Measurements from ENCODE around the gene PIH1D1. TPM values are rescaled to one million over a fixed set of nuclear protein-coding genes. Genes with fewer than 3 reads are reported as not detected.

Gene PIH1D1
- total RNA-seq, 2 experiments from 2014 or later = 80.7 to 84.4 TPM

- CTCF ChIA-PET = interaction anchor here (1.0 to 2.5 kb wide), 2 partner anchors 12 to 31 kb away, joined by 3 to 15 read pairs; no protein-coding TSS in a partner anchor
- H3K4me1 Mint-ChIP-seq (ENCODE audit: low read depth) = peaks cover 36% of the 10 kb centered on the region
- intact Hi-C loops (cut with micrococcal nuclease) = loop anchor here (1.0 to 2.0 kb wide), 2 partner anchors 29 to 168 kb away; no protein-coding TSS in a partner anchor
- no peak overlapping the region for H3K27ac Mint-ChIP-seq
- DNase-seq = no peak
- no peaks in the 10 kb centered on the region for H3K9me3 Mint-ChIP-seq
- peak overlapping the region; percentile 0 for H3K4me3 Mint-ChIP-seq
- H3K27me3 Mint-ChIP-seq (ENCODE audit: low read depth) = peaks cover 64% of the 10 kb centered on the region
- H3K36me3 Mint-ChIP-seq (ENCODE audit: low read depth) = no peaks in the 10 kb centered on the region
Measured at GRCh38 chr19:49421878-49422202, 29.8 kb downstream of the PIH1D1 start.

GRCh38 chr19:49421039-49421877 lies 30.4 kb downstream of the PIH1D1 start:
- H3K36me3 Mint-ChIP-seq (ENCODE audit: low read depth) = no peaks in the 10 kb centered on the region
- H3K27me3 Mint-ChIP-seq (ENCODE audit: low read depth) = peaks cover 58% of the 10 kb centered on the region
- no peaks in the 10 kb centered on the region for H3K9me3 Mint-ChIP-seq
- no peak overlapping the region for H3K27ac Mint-ChIP-seq
- H3K4me1 Mint-ChIP-seq (ENCODE audit: low read depth) = peaks cover 33% of the 10 kb centered on the region
- peak overlapping the region; percentile 31 for H3K4me3 Mint-ChIP-seq
- peak; percentile 60 for DNase-seq
- CTCF ChIA-PET = interaction anchor here (1.0 to 2.5 kb wide), 3 partner anchors 11 to 49 kb away, joined by 3 to 15 read pairs (median 6); no protein-coding TSS in a partner anchor
- intact Hi-C loops (cut with micrococcal nuclease) = no loop called here

- H3K9me3 Mint-ChIP-seq = no peaks in the 10 kb centered on the region
- H3K4me3 Mint-ChIP-seq = no peak overlapping the region
- peaks cover 48% of the 10 kb centered on the region for H3K27me3 Mint-ChIP-seq (ENCODE audit: low read depth)
- H3K27ac Mint-ChIP-seq = no peak overlapping the region
- H3K36me3 Mint-ChIP-seq (ENCODE audit: low read depth) = no peaks in the 10 kb centered on the region
- H3K4me1 Mint-ChIP-seq (ENCODE audit: low read depth) = peaks cover 27% of the 10 kb centered on the region
- CTCF ChIA-PET = interaction anchor here (1.0 to 2.5 kb wide), 3 partner anchors 10 to 50 kb away, joined by 3 to 15 read pairs (median 6); no protein-coding TSS in a partner anchor
- intact Hi-C loops (cut with micrococcal nuclease) = no loop called here
- no peak for DNase-seq
Measured at GRCh38 chr19:49420227-49420626, 31.4 kb downstream of the PIH1D1 start.

GRCh38 chr19:49419173-49419572 lies 32.4 kb downstream of the PIH1D1 start:
- Mint-ChIP-seq H3K4me3 (no peak overlapping the region), H3K27me3 (ENCODE audit: low read depth) (peaks cover 39% of the 10 kb centered on the region), H3K4me1 (ENCODE audit: low read depth) (peaks cover 27% of the 10 kb centered on the region), H3K36me3 (ENCODE audit: low read depth) (no peaks in the 10 kb centered on the region), H3K27ac (no peak overlapping the region), H3K9me3 (no peaks in the 10 kb centered on the region)
- intact Hi-C loops (cut with micrococcal nuclease) = no loop called here
- CTCF ChIA-PET = interaction anchor here (1.2 to 2.4 kb wide), 3 partner anchors 13 to 54 kb away, joined by 4 to 6 read pairs (median 4); no protein-coding TSS in a partner anchor
- DNase-seq = no peak

GRCh38 chr19:49418511-49418910 lies 33.1 kb downstream of the PIH1D1 start:
- DNase-seq = no peak
- intact Hi-C loops (cut with micrococcal nuclease) = no loop called here
- Mint-ChIP-seq H3K36me3 (ENCODE audit: low read depth) (no peaks in the 10 kb centered on the region), H3K27me3 (ENCODE audit: low read depth) (peaks cover 33% of the 10 kb centered on the region), H3K27ac (no peak overlapping the region), H3K4me3 (no peak overlapping the region), H3K9me3 (no peaks in the 10 kb centered on the region), H3K4me1 (ENCODE audit: low read depth) (peaks cover 21% of the 10 kb centered on the region)
- CTCF ChIA-PET = interaction anchor here (1.2 to 1.6 kb wide), 2 partner anchors 12 to 54 kb away, joined by 4 read pairs; no protein-coding TSS in a partner anchor

- H3K4me1 Mint-ChIP-seq (ENCODE audit: low read depth) = peaks cover 19% of the 10 kb centered on the region
- H3K4me3 Mint-ChIP-seq = no peak overlapping the region
- intact Hi-C loops (cut with micrococcal nuclease) = no loop called here
- no peaks in the 10 kb centered on the region for H3K36me3 Mint-ChIP-seq (ENCODE audit: low read depth)
- DNase-seq = no peak
- H3K27me3 Mint-ChIP-seq (ENCODE audit: low read depth) = peaks cover 23% of the 10 kb centered on the region
- no peaks in the 10 kb centered on the region for H3K9me3 Mint-ChIP-seq
- CTCF ChIA-PET = interaction anchor here (1.0 to 1.2 kb wide), 2 partner anchors 23 to 116 kb away, joined by 3 read pairs; no protein-coding TSS in a partner anchor
- no peak overlapping the region for H3K27ac Mint-ChIP-seq
Measured at GRCh38 chr19:49417088-49417487, 34.5 kb downstream of the PIH1D1 start.

DNA sequence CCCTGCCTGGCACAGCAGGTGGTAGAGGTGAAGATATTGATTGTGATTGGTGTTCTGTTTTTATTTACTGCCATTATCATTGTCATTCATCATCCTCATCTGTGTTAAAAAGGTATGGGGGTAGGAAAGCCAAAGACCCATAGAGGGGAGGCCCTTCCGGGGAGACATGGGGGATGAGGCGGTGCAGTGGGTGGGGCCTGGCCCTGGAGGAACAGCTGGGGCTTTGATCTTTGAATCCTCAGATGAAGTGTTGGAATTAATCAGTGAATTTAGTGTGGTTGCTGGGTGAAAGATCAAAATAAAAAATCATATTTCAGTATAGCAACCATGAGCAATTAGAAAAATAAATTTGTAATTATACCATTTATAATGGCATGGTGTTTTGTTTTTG lies 35.8 kb downstream of the PIH1D1 start:
- CTCF ChIA-PET = no interaction called here
- Mint-ChIP-seq H3K36me3 (ENCODE audit: low read depth) (no peaks in the 10 kb centered on the region), H3K4me3 (no peak overlapping the region), H3K4me1 (ENCODE audit: low read depth) (peaks cover 20% of the 10 kb centered on the region), H3K27ac (no peak overlapping the region), H3K9me3 (no peaks in the 10 kb centered on the region), H3K27me3 (ENCODE audit: low read depth) (peaks cover 11% of the 10 kb centered on the region)
- no peak for DNase-seq
- intact Hi-C loops (cut with micrococcal nuclease) = no loop called here

GRCh38 chr19:49415102-49415809 lies 36.4 kb downstream of the PIH1D1 start:
- Mint-ChIP-seq H3K4me1 (ENCODE audit: low read depth) (peaks cover 18% of the 10 kb centered on the region), H3K4me3 (no peak overlapping the region), H3K9me3 (no peaks in the 10 kb centered on the region), H3K27ac (no peak overlapping the region), H3K27me3 (ENCODE audit: low read depth) (peaks cover 6% of the 10 kb centered on the region), H3K36me3 (ENCODE audit: low read depth) (no peaks in the 10 kb centered on the region)
- intact Hi-C loops (cut with micrococcal nuclease) = no loop called here
- no peak for DNase-seq
- CTCF ChIA-PET = no interaction called here

- Mint-ChIP-seq H3K4me3 (no peak overlapping the region), H3K27me3 (ENCODE audit: low read depth) (no peaks in the 10 kb centered on the region), H3K27ac (no peak overlapping the region), H3K36me3 (ENCODE audit: low read depth) (no peaks in the 10 kb centered on the region), H3K4me1 (ENCODE audit: low read depth) (peaks cover 27% of the 10 kb centered on the region), H3K9me3 (no peaks in the 10 kb centered on the region)
- no peak for DNase-seq
- intact Hi-C loops (cut with micrococcal nuclease) = no loop called here
- CTCF ChIA-PET = no interaction called here
Measured at GRCh38 chr19:49414256-49414655, 37.4 kb downstream of the PIH1D1 start.

DNA sequence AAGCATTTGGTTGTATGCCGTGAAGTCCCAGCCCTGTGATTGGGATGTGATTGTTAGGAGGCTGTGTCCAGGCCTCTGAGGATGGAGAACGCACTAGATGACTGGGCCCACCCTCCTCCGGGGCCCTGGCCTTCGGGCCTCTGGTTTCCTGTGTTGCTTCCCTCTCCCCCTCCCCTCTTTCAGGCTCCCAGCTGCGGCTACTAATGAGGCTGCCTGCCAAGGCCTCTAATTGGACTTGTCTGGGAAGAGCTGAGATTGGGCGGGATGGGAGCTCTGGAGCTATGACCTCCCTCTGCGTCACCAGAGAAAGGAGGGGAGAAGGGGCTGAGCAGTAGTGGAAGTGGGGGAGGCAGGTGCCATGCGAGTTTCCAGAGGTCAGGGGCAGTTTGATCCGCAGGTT lies 38.3 kb downstream of the PIH1D1 start:
- no peak for DNase-seq
- no peaks in the 10 kb centered on the region for H3K36me3 Mint-ChIP-seq (ENCODE audit: low read depth)
- H3K4me1 Mint-ChIP-seq (ENCODE audit: low read depth) = peaks cover 36% of the 10 kb centered on the region
- intact Hi-C loops (cut with micrococcal nuclease) = no loop called here
- no peak overlapping the region for H3K27ac Mint-ChIP-seq
- no peaks in the 10 kb centered on the region for H3K9me3 Mint-ChIP-seq
- no peak overlapping the region for H3K4me3 Mint-ChIP-seq
- H3K27me3 Mint-ChIP-seq (ENCODE audit: low read depth) = no peaks in the 10 kb centered on the region
- CTCF ChIA-PET = interaction anchor here (0.6 to 0.7 kb wide), 2 partner anchors 55 to 188 kb away, joined by 3 read pairs; no protein-coding TSS in a partner anchor

GRCh38 chr19:49411681-49412326 lies 39.8 kb downstream of the PIH1D1 start:
- CTCF ChIA-PET = interaction anchor here (0.7 to 3.2 kb wide), 4 partner anchors 9 to 120 kb away, joined by 3 to 15 read pairs (median 4); no protein-coding TSS in a partner anchor
- H3K9me3 Mint-ChIP-seq = no peaks in the 10 kb centered on the region
- H3K36me3 Mint-ChIP-seq (ENCODE audit: low read depth) = no peaks in the 10 kb centered on the region
- DNase-seq = no peak
- peaks cover 52% of the 10 kb centered on the region for H3K4me1 Mint-ChIP-seq (ENCODE audit: low read depth)
- H3K27me3 Mint-ChIP-seq (ENCODE audit: low read depth) = no peaks in the 10 kb centered on the region
- H3K27ac Mint-ChIP-seq = no peak overlapping the region
- no peak overlapping the region for H3K4me3 Mint-ChIP-seq
- intact Hi-C loops (cut with micrococcal nuclease) = no loop called here

DNA sequence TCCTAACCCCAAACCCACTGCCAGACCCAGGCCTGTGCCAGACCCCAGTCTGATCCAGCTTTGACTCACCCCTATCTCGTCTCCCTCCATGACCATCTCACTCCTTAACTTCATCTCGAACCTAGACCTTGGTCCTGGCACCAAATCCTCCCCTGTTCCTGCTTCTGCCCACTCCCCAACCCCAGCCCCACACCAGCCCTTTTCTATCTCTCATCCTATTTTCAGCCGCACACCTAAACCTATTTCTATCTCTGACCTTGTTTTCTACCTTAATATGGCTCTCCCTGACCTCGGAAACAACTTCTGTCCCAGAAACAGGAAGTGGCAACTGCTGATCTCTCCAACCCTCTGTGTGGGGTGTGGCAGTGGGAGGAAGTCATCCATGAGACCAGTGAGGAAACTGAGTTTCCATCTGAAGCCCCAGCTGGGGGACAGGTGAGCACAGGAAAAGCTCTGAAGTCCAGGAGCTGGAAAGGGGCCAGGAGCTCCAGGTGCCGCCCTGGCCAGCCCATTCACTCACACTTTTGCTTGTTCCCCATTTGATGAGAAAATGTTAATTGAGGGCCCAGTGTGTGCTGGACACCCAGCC lies 42.1 kb downstream of the PIH1D1 start:
- H3K27me3 Mint-ChIP-seq (ENCODE audit: low read depth) = no peaks in the 10 kb centered on the region
- H3K4me3 Mint-ChIP-seq = peak overlapping the region; percentile 1
- intact Hi-C loops (cut with micrococcal nuclease) = no loop called here
- peak; percentile 40 for DNase-seq
- peaks cover 54% of the 10 kb centered on the region for H3K4me1 Mint-ChIP-seq (ENCODE audit: low read depth)
- H3K36me3 Mint-ChIP-seq (ENCODE audit: low read depth) = no peaks in the 10 kb centered on the region
- no peaks in the 10 kb centered on the region for H3K9me3 Mint-ChIP-seq
- peak overlapping the region; percentile 46 for H3K27ac Mint-ChIP-seq
- CTCF ChIA-PET = interaction anchor here (0.6 to 3.2 kb wide), 8 partner anchors 12 to 211 kb away, joined by 3 to 15 read pairs (median 3); partner anchors contain the start of gene FLT3LG
